HG03108 (cell line): ENCODE measurements around the gene C20orf144.

ENCODE experiments used
- ATAC-seq: cut with Tn5 transposase; IDR thresholded peaks from one replicate; pipeline ENCODE4 v1.9.1; 2021; ENCODE audit warnings: moderate library complexity; ENCODE audit not compliant: unreplicated experiment

The C20orf144 gene

GRCh38 chr20:33676121-33676520, 14.0 kb downstream of the C20orf144 start:
- no peak for ATAC-seq

GRCh38 chr20:33676652-33677645, 14.8 kb downstream of the C20orf144 start:
- no peak for ATAC-seq

DNA sequence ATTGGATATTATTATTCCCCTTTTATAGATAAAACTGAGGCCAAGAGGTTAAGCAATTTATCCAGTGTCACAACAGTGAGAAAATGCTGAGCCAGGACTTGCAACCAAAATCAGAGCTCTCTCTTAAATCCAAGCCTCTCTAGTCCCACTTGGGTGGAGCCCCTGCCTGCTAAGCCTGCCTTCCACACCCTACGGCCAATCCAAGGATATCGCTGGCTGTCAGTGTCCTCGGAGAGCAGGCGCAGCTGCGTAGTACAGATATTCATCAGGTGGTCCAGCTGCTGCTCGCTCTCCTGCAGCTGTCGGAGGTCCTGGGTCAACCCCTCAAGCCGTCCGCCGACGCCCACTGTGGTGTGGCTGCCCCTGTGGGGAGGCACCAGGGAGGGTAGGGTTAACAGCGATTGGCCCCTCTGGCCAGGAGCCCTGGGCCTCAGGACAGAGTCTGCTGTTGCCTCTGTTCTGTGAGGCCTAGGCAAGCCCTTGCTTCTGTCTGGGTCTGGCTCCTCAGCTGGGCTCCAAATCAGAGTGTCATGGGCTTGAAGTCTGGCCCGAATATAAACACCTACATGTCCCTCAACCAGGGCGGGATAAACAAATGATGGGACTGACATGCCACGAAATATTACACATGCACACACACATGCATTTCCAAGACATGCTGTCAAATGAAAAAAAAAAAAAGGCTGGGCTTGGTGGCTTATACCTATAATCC, 16.0 kb downstream of the C20orf144 start:
- no peak for ATAC-seq

GRCh38 chr20:33679758-33680485, 17.8 kb downstream of the C20orf144 start:
- ATAC-seq = peak; percentile 66

DNA sequence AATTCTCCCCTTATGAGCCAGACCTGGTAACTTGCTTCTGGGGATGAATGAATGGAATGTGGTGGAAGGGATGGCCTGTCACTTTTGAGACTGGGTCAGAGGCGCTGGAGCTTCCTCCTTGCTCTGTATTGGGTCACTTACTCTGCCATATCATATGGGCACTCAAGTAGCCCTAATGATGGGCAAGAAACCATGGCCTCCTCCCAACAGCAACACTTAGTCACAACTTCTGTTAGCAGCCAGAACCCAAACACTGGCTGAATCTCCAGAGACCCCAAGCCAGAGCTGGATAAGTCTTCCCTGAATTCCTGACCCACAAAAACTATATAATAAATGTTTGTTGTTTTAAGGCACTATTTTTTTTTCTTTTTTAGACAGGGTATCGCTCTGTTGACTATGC, 18.6 kb downstream of the C20orf144 start:
- ATAC-seq = no peak

DNA sequence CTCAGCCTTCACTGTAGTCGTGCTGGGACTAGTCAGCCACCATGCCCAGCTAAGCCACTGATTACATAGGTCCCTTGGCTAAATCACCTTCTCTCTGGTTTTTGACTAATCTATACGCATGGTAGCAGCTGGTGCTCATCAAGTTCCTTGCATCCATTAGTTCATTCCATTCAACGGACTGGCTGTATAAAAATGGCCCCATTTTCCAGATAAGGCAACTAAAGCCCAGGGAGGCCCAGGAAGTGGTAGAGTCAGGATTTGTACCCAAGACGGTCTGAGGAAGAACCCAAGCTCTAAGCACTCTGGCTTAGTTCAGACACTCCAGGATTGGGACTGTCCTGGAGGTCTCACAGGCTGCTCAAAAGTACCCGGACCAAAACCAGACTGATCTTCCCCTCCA, 19.2 kb downstream of the C20orf144 start:
- no peak for ATAC-seq

DNA sequence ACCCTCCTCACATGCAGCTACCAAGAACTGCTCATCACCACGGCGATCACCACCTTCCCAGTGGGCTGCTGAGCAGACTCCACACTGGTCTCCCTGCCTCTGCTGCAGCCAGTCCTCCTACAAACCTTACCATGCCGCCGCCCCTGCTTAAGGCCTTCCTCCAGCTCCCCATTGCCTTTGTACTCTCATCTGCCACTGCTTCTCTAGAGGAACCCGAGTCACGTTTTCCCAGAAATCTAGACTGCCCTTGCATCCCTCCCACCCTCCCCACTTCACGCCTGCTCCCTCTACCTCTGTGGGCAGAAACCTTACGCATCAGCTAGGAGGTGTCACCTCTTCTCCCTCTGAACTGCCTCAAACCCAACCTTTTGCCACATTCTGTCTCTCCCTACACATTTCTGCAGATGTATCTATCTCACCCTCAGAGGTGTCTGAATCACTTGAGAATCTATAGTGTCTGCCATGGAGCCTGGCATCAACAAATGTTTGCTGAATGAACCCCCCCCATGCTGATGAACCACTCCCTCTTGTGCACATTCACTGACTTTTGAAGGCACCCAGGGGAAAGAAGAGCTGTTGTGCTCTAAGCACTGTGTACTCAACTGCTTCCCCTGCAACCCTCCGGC, 19.7 kb downstream of the C20orf144 start:
- ATAC-seq = no peak

DNA sequence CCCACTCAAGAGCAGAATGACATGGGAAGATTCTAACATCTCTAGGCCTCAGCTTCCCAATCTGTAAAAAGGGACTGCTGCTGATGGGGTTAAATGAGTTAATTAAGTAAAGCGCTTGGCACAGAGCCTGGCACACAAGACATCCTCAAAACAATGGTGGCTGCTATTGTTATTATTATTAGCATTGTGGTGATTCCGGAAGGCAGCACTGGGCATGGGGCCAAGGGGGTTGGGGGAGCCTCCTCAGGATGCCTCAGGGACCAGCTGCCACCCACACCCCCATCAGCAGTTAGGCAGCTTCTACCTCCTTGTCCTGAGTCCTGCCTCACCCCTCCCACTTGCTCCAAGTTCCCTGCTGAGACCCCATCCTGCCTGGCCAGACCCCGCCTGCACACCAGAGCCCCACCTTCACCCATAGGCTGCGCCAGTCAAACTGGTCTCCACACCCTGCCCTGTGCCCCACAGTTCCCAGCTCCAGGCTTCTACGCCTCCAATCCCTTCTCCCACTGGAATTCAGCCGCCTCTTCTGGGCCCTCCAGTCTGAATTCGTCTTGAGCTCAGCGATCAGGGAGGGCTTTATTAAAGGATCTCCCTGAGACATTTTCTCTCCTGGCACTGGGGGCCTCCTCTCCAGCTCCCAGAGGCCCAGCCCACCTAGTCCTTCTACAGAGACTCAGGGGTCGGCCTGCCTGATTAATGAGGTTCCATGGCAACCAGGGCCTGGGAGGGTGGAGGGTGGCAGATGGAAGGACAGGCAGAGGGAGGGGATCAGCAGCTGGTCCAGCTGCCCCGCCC, 22.6 kb downstream of the C20orf144 start:
- ATAC-seq = no peak

- ATAC-seq = peak; percentile 32
Measured at GRCh38 chr20:33685328-33686099, 23.4 kb downstream of the C20orf144 start.

GRCh38 chr20:33686100-33686983, 24.2 kb downstream of the C20orf144 start, which contains the start of gene E2F1:
TSS of gene E2F1 (minus strand) at chr20:33686385. CDS start at chr20:33686264, 121 bp downstream.
- peak; percentile 79 for ATAC-seq

GRCh38 chr20:33686984-33687366, 24.8 kb downstream of the C20orf144 start:
- no peak for ATAC-seq

- ATAC-seq = no peak
Measured at GRCh38 chr20:33687370-33687915, 25.3 kb downstream of the C20orf144 start.

DNA sequence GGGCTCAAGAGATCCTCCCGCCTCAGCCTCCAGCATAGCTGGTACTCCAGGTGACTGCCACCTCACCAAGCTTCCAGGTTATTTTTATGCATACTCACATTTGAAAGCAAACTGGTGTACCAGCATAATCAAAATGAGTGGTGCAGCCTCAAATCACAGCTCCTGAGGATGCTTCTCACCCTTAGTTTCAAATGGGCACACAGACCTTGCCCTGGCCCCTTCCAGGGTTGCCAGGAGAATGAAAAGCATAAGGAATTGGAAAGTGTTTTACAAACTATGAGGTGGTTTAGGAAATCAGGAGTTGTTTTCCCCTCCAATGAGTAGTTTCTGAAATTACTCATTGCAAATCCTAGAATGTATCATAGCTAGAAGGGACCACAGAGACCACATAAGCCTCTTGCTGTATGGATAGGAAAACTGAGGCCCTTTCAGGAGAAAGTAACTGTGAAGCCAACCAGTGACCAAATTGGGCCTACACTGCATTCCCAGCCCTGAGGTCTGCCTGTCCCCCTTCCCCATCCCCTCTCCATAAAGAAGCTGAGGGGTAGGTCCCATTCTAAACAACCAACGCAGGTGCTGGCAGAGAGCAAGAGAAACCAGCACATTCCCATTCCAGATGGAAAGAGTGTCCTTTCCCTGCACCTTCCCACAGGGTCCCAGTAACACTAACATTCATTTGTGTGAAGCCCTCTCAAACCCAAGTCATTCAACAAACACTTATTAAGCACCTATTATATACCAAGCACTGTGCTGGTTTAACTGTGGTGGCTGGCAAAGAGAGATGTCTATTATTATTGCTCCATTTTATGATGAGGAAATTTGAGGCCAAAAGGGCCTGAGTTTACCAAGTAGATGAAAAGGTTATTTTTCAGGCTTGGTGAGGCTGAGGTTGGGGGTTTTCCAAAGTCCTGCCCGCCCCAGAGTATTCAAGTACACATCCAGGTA, 26.1 kb downstream of the C20orf144 start:
- ATAC-seq = no peak

DNA sequence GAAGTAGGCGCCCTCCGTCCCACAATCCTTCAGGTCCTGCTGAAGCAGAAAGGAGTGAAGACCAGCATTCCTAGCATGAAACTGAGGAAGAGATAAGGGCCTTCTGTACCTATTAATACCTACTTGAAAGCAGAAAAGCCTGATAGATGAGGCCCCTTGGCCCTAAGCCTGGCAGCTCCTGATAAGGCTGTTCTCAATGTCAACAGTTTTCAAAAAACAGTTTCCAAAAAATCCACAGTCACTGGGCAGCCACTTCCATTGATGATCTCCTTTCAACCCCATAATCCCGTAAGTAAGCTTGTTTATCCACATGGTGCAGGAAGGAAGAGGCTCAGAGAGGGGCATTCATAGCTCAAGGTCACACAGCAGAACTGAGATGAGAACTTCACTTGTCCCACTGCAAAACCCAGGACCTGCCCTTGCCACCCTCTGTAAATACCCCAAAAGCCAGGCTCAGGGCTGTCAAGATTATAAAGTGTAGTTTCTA, 26.9 kb downstream of the C20orf144 start:
- ATAC-seq = no peak

DNA sequence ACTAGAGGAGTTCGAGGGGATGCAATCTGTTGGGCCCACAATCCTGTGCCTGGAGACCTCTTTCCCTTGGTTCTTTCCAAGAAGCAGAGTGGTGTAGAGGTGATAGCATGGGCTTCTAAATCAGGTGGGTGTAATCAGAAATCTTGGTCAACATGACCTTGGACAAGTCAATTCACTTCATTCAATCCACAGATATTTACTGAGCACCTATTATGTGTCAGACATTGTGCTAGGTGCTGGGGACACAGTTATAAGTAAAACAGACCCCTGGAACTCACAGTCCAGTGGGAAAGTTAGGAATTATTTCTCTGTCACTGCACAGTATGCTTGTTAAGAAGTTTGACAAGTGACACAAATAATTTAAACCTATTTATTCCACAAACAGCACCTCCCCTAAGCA, 27.4 kb downstream of the C20orf144 start:
- no peak for ATAC-seq

DNA sequence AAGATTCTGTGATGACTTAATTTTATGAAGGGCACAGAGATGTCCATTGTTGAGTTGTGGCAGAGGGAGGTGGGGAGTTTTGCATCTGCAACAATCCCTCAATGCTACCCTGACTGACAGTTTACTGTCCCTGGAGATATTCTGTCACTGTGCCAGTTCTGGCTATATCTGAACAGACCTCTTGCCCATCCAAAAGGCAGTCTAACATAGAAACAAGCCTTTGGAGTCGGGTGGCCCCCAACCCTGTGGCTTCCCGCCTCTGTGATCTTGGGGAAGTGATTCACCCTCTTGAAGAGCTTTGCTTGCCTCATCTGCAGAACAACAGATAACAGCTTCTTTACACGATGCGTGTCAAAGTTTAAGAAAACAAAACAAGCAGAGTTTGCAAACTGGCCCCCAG, 27.8 kb downstream of the C20orf144 start:
- ATAC-seq = no peak

DNA sequence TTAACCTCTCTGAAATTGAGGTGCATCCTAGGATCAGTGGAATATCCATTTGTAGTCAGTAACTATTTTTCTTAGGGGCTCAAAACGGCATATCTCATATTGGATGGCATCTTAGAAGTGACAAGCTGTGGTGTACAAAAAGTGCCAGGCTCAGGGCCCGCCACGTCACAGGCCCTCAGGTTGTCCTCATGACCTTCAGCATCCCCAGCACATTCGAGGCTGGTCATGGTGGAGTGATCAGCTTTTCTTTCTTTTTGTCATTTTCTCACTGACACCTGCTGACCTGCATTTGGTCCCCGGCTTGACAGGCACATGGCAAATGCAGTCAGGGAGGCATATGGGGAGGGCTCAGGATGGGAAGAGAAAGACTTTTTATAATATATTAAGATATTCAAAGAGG, 31.2 kb downstream of the C20orf144 start:
- ATAC-seq = no peak
